IMR-90 (cell line): ENCODE measurements around the gene RUNX1. TPM values are rescaled to one million over a fixed set of nuclear protein-coding genes. Genes with fewer than 3 reads are reported as not detected.
A peak's percentile ranks its signal among the peaks of the same experiment; 100 is the strongest.

Experiments
- ATAC-seq: fragments of 200-7000 bp; cut with Tn5 transposase; 2 replicates; pipeline ENCODE4 v1.9.1; 2020; ENCODE audit warnings: low read depth, mild to moderate bottlenecking, moderate library complexity
- BruUV-seq: library from RNA; stranded (reverse); fragments of 400-500 nt; replicated peaks from 2 replicates; lab custom pipeline; 2021; lab: Mats Ljungman, UMichigan
- CTCF ChIA-PET: fragments of 300-600 bp; formaldehyde crosslinking; extraction: SDS; loops from one replicate; lab custom pipeline; 2021; ENCODE audit warnings: antibody characterized with exemption; lab: Yijun Ruan, JAX
- POLR2A ChIA-PET: fragments of 300-600 bp; sonication (Branson Sonifier 250); formaldehyde crosslinking; loops from one replicate; lab custom pipeline; 2022; ENCODE audit warnings: antibody characterized with exemption; ENCODE audit not compliant: unreplicated experiment; lab: Charles Lee
- DNase-seq: peaks from one replicate; pipeline ENCODE4 v3.0.0; 2013
- H2AFZ ChIP-seq: replicated peaks from 2 replicates; pipeline ENCODE3; 2013; ENCODE audit warnings: low read length, mild to moderate bottlenecking; ENCODE audit not compliant: poor library complexity
- H2AK5ac ChIP-seq: 2 replicates; pipeline ENCODE4 v1.6.1; 2013; ENCODE audit warnings: low read depth, low read length, inconsistent platforms
- H2AK9ac ChIP-seq: replicated peaks from 2 replicates; pipeline ENCODE3; 2013; ENCODE audit warnings: mild to moderate bottlenecking, low read depth, low read length, moderate library complexity; ENCODE audit not compliant: poor library complexity
- H2BK120ac ChIP-seq: 2 replicates; pipeline ENCODE4 v1.6.1; 2013; ENCODE audit warnings: low read depth, low read length, inconsistent platforms
- H2BK15ac ChIP-seq: 3 replicates; pipeline ENCODE4 v1.6.1; 2013; ENCODE audit warnings: low read depth, low read length, inconsistent platforms
- H2BK20ac ChIP-seq: 2 replicates; pipeline ENCODE4 v1.6.1; 2013; ENCODE audit warnings: low read depth, mild to moderate bottlenecking, inconsistent platforms, low read length, moderate library complexity
- H2BK5ac ChIP-seq: 2 replicates; pipeline ENCODE4 v1.6.1; 2013; ENCODE audit warnings: mild to moderate bottlenecking, low read depth, low read length, inconsistent platforms; ENCODE audit not compliant: poor library complexity, severe bottlenecking
- H3K14ac ChIP-seq: replicated peaks from 2 replicates; pipeline ENCODE4 v1.6.1; 2013; ENCODE audit warnings: low read depth, low read length, inconsistent platforms
- H3K18ac ChIP-seq: 2 replicates; pipeline ENCODE4 v1.6.1; 2013; ENCODE audit warnings: low read depth, low read length, control low read depth
- H3K23ac ChIP-seq: 2 replicates; pipeline ENCODE4 v1.6.1; 2013; ENCODE audit warnings: low read depth, low read length, inconsistent platforms
- H3K27ac ChIP-seq: 2 replicates; pipeline ENCODE4 v1.5.1; 2013; ENCODE audit warnings: mild to moderate bottlenecking, control low read depth, low read length; ENCODE audit not compliant: insufficient read depth
- H3K27me3 ChIP-seq: 2 replicates; pipeline ENCODE4 v1.6.1; 2013; ENCODE audit warnings: low read length; ENCODE audit not compliant: control insufficient read depth, insufficient read depth
- H3K36me3 ChIP-seq: 2 replicates; pipeline ENCODE4 v1.6.1; 2013; ENCODE audit warnings: low read length, mixed read lengths; ENCODE audit not compliant: control insufficient read depth, insufficient read depth
- H3K4ac ChIP-seq: 2 replicates; pipeline ENCODE4 v1.6.1; 2013; ENCODE audit warnings: low read depth, low read length, inconsistent platforms
- H3K4me1 ChIP-seq: 2 replicates; pipeline ENCODE4 v1.6.1; 2013; ENCODE audit warnings: low read length, mixed read lengths; ENCODE audit not compliant: control insufficient read depth, insufficient read depth
- H3K4me2 ChIP-seq: 2 replicates; pipeline ENCODE4 v1.6.1; 2013; ENCODE audit warnings: low read depth, mild to moderate bottlenecking, control low read depth, low read length, moderate library complexity
- H3K4me3 ChIP-seq: 2 replicates; pipeline ENCODE4 v1.5.1; 2013; ENCODE audit warnings: low read depth, mild to moderate bottlenecking, control low read depth, low read length, moderate library complexity; ENCODE audit not compliant: insufficient read depth
- H3K56ac ChIP-seq: 2 replicates; pipeline ENCODE4 v1.6.1; 2013; ENCODE audit warnings: low read length, inconsistent platforms; ENCODE audit not compliant: insufficient read depth; ENCODE audit errors: extremely low read depth
- H3K79me1 ChIP-seq, 2 experiments: 2 replicates each; pipeline ENCODE4 v1.6.1; 2013; ENCODE audit warnings: low read length in 2 of 2, inconsistent platforms in 1 of 2, low read depth in 1 of 2
- H3K9ac ChIP-seq: 2 replicates; pipeline ENCODE4 v1.6.1; 2013; ENCODE audit warnings: low read depth, low read length, control low read depth
- H3K9me1 ChIP-seq: 2 replicates; pipeline ENCODE4 v1.6.1; 2013; ENCODE audit warnings: low read length, inconsistent platforms; ENCODE audit not compliant: insufficient read depth
- H3K9me3 ChIP-seq: 2 replicates; pipeline ENCODE4 v1.6.1; 2013; ENCODE audit warnings: low read length; ENCODE audit not compliant: control insufficient read depth, insufficient read depth
- H4K20me1 ChIP-seq: 2 replicates; pipeline ENCODE4 v1.6.1; 2013; ENCODE audit warnings: low read length, inconsistent platforms; ENCODE audit not compliant: insufficient read depth
- H4K5ac ChIP-seq: 2 replicates; pipeline ENCODE4 v1.6.1; 2013; ENCODE audit warnings: mild to moderate bottlenecking, low read depth, low read length, control low read depth
- H4K8ac ChIP-seq, 2 experiments: 2 replicates each; pipeline ENCODE4 v1.6.1; 2013; ENCODE audit warnings: low read depth in 2 of 2, low read length in 2 of 2, control low read depth in 1 of 2, inconsistent platforms in 1 of 2
- H4K91ac ChIP-seq: 2 replicates; pipeline ENCODE4 v1.6.1; 2013; ENCODE audit warnings: low read depth, low read length, inconsistent platforms; ENCODE audit not compliant: insufficient read depth
- POLR2A ChIP-seq: IDR thresholded peaks from 2 replicates; pipeline ENCODE4 v1.6.1; 2012; ENCODE audit warnings: mild to moderate bottlenecking, low read depth, low read length
- USF2 ChIP-seq: fragments of 150-350 bp; IDR thresholded peaks from 2 replicates; pipeline ENCODE4 v1.6.1; 2017; ENCODE audit warnings: mild to moderate bottlenecking, antibody characterized with exemption, low read length, low read depth
- WGBS, 2 experiments: methylation state at CpG; one replicate each; pipeline versions ENCODE4 v1.1.5 to v1.1.7; 2013; ENCODE audit warnings: missing lambda C conversion rate in 2 of 2; ENCODE audit not compliant: insufficient read length in 1 of 2; ENCODE audit errors: extremely low coverage in 2 of 2; 5-methylcytosine and 5-hydroxymethylcytosine counted together
- dilution Hi-C: fragments of 300-500 bp; cut with HindIII; formaldehyde crosslinking; loops from one replicate; pipeline ENCODE4 v1.14.3; 2018; ENCODE audit warnings: low sequenced_read_pairs; ENCODE audit not compliant: unreplicated experiment
- in situ Hi-C: fragments of 300-500 bp; cut with MboI; formaldehyde crosslinking; loops from 3 replicates; pipeline ENCODE4 v1.14.3; 2019; ENCODE audit warnings: low sequenced_read_pairs, inconsistent platforms, mixed read lengths
- intact Hi-C: fragments of 100-400 bp; cut with micrococcal nuclease; formaldehyde crosslinking; loops from 2 replicates; pipeline ENCODE4 v1.10.0; 2022
- polyA plus RNA-seq, 3 experiments: library from polyadenylated mRNA; depleted of rRNA; stranded (reverse); fragments of >200 nt; gene quantifications; 2 replicates each; pipeline ENCODE4 v1.2.3, GENCODE V29; 2012; ENCODE audit warnings: low replicate concordance in 1 of 3
- total RNA-seq: library from RNA; depleted of rRNA; stranded (reverse); fragments of >200 nt; gene quantifications from 2 replicates; pipeline ENCODE4 v1.2.3, GENCODE V29; 2012

Gene RUNX1
- total and polyA plus RNA-seq, 2 of the 4 experiments (the other 2 are of a cell fraction) = 34.5 to 56.5 TPM

GRCh38 chr21:34883491-34884271 lies 165.4 kb downstream of the RUNX1 start:
- Histone ChIP-seq H3K4me1 (peaks cover 5% of the 10 kb centered on the region), H3K9me1 (peaks cover 5% of the 10 kb centered on the region; the same call in 1 of the 2 replicates), H4K91ac (peak overlapping the region; percentile 68), H3K79me1 (peaks cover 0 to 14% of the 10 kb centered on the region in 2 experiments; a peak in 2 of 4 replicates), H2BK5ac (peak overlapping the region; percentile 97), H3K4me3 (peak overlapping the region; percentile 99), H4K8ac (peak overlapping the region; percentile 62 to 78), H3K4me2 (peak overlapping the region; percentile 93), H2BK15ac (peak overlapping the region; percentile 61; the same call in 1 of the 3 replicates), H4K20me1 (peaks cover 48% of the 10 kb centered on the region), H2BK20ac (peak overlapping the region; percentile 76; the same call in 1 of the 2 replicates), H3K27me3 (no peaks in the 10 kb centered on the region), H3K56ac (peak overlapping the region; percentile 66), H2AFZ (no peak overlapping the region), H3K27ac (peak overlapping the region; percentile 81), H3K23ac (peak overlapping the region; percentile 94), H3K9ac (peak overlapping the region; percentile 100), H2AK5ac (peak overlapping the region; percentile 48; the same call in 1 of the 2 replicates), H3K14ac (peak overlapping the region; percentile 95), H3K9me3 (no peaks in the 10 kb centered on the region), H3K36me3 (peaks cover 15% of the 10 kb centered on the region), H4K5ac (peak overlapping the region; percentile 40; the same call in 1 of the 2 replicates), H3K18ac (peak overlapping the region; percentile 89; the same call in 1 of the 2 replicates), H3K4ac (peak overlapping the region; percentile 87; the same call in 1 of the 2 replicates), H2AK9ac (no peak overlapping the region), H2BK120ac (peak overlapping the region; percentile 44)
- DNase-seq (no peak), ATAC-seq (no peak)
- dilution Hi-C loops = no loop called here
- WGBS, 2 experiments = 78% methylated on average over 3 of the region's 6 CpGs; no CpG with 5 or more reads in 1 of the 2 experiments
- POLR2A ChIA-PET = interaction anchor here (1.4 kb wide), 1 partner anchor 138 kb away, joined by 5 read pairs; no protein-coding TSS in a partner anchor
- intact Hi-C loops = loop anchor here (1.0 to 5.0 kb wide), 2 partner anchors 71 to 138 kb away; no protein-coding TSS in a partner anchor
- TF ChIP-seq POLR2A (peak; percentile 60; the same call in 1 of the 2 replicates), USF2 (no peak)
- no TSS peak for BruUV-seq
- in situ Hi-C loops = loop anchor here (10.0 kb wide), 1 partner anchor 1051 kb away; no protein-coding TSS in a partner anchor
- CTCF ChIA-PET = no interaction called here
